HCEC 1CT (cell line): Measurements from ENCODE around the gene TMEM263.
"Not testable (repeated sequence)": the region's sequence is repeated elsewhere in the genome, so short reads cannot be mapped to it uniquely, and the experiment has no call there.

Experiments used
- DNase-seq: peaks from one replicate; pipeline ENCODE4 v3.0.0-alpha.2; 2017

Gene TMEM263

DNA sequence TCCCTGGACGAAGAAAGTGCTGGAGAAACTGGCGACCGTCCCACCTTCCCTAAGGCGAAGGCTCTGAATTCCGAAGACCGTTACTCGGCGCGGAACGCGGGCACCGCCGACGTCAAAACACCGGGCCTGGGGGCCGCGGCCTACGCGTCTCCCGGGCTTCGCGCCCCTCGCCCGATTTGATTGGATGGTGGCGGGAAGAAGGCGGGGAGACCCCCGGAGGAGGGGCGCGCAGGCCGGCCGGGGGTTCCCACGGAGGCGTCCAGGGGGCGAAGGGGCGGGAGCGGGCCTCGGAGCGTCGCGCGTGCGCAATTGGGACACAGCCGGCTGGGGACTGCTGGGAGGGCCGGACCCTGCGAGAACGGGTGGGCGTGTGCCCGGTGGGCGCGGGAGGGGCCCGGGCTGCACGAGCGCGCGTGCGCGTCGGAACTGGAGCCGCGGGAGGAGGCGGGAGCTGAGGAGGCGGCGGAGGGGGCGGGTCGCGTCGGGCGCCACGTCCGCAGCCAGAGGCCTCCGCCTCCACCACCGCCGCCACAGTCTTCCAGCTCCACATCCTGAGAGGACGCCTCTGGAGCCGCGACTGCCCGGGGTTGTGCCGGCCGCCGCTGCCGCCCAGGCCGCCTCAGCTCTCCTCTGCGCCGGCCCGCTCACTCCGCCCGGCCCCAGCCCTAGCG, at the start of gene TMEM263:
Gene TMEM263, plus strand, starts transcription at position 531 of the 671 bp plus-strand sequence. CDS start 11,210 bp downstream, outside the sequence.
- peak; percentile 95 for DNase-seq

GRCh38 chr12:106906715-106907114, 49.0 kb upstream of the TMEM263 start:
- no peak for DNase-seq

GRCh38 chr12:106907411-106907810, 48.3 kb upstream of the TMEM263 start:
- DNase-seq: no peak

DNA sequence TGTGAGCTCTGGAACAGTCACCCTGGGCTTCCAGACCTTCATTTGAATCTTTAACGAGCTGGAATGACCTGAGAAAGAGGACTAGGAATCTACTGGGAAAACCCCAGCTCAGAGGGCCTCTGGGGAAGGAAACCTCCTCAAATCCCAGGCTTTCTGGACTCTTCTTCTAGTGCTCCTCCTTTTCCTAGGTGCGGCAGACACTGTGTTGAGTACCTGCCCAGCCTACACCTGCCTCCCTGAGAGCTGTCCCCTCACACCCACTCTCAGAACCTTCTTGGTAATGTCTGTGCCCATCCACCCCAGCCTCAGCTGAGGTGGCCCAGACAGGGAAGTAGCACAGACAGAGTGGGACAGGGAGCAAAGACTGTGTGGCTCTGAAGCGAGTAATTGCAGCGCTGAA, 47.9 kb upstream of the TMEM263 start:
- DNase-seq: no peak

DNA sequence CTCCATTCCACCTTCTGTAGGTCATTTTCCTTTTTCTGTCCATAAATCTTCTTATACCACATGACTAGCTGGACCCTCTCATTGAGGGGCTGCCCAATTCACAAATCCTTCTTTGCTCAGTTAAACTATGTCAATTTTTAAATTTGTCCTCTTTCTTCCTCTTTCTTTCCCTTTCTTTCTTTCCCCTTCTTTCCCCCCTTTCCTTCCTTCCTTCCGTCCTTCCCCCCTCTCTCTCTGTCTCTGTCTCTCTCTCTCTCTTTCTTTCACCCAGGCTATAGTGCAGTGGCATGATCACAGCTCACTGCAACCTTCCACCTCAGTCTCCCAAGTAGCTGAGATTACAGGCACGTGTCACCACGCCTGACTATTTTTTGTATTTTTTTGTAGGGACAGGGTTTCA, 47.1 kb upstream of the TMEM263 start:
- DNase-seq: no peak

DNA sequence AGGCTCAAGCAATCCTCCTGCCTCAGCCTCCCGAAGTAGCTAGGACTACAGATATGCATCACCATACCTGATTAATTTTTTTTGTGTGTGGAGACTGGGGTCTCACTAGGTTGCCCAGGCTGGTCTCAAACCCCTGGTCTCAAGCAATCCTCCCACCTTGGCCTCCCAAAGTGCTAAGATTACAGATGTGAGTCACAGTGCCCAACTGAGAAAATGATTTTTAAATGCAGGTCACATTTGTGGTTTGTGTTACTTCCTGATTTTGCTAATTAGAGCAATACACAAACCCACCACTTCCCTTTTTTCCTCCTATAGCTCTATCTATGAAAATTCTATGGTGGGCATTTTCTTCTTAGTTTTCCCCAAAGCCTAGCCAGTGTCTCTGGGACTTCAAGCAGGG, 45.5 kb upstream of the TMEM263 start:
- no peak for DNase-seq

DNA sequence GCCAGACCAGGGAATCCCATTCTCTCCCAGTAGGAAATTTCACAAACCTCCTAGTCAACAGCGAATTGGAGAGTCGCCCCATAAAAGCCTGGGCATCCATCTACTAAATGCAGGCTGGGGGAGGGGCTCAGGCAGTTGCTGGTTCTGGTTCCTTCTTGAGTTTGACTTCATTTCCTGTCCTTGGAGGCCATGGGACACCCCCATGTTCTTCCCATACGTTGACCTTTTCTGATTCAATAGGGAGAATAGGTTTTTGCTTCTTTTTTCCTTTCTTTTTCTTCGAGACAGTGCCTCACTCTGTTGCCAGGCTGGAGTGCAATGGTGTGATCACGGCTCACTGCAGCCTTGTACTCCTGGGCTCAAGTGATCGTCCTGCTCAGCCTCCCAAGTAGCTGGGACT, 44.1 kb upstream of the TMEM263 start:
- no peak for DNase-seq

DNA sequence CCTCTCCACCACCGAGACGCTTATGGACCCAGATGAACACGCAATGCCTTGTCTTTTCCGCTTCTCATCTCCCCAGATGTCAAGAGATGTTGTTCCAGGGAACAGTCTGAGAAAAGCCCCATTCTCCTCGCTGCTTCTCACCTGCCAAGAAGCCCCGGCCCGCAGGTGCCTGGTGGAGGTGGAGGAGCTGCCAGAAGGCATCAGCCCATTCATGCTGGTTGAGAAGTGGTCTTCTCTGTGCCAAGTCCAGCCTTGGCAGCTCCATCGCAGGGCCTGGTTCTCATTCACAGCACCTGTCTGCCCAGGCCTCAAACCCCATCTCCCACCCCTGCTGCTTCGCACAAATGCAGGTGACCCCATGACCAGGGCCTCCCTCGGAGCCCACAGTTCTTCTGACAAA, 42.3 kb upstream of the TMEM263 start:
- no peak for DNase-seq

GRCh38 chr12:106914796-106915634, 40.7 kb upstream of the TMEM263 start:
- no peak for DNase-seq

DNA sequence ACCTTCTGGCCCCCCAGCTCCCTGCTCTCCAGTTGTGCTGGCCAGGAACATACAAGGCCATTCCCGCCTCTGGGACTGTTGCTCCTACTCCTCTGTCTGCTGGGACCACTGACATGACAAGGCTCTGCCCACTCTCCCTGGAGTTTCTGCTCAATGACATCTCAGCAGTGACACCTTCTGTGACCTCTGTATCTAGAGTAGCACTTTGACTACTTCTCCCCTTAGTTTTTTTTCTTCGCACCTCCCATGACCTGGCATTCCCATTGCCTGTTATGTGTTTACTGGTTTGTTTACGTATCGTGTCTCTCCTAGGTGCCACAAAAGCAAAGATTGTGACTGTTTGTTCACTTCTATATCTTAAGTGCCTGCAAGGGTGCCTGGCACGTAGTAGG, 40.1 kb upstream of the TMEM263 start:
- DNase-seq: no peak

- DNase-seq: no peak
These were observed 38.2 kb upstream of the TMEM263 start for GRCh38 chr12:106917503-106917902.

DNA sequence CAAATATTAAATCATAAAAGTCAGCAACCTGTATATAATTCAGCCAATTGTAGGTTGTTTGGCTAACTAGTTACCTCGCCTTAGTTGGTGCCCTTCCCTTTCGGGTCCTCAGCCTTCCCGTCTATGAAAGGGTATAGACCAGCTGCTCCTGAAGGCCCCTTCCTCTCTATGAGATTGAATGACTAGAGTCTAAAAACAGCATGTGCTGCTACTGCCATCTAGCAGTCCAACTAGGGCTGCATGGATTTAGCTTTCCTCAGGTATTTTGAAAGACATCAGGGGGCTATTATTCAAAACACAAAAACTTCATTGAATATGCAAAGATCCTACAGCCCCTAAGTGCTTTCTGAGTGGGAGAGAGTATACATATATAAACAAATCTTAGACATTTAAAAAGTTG, 37.0 kb upstream of the TMEM263 start:
- DNase-seq: no peak

GRCh38 chr12:106919910-106920544, 35.7 kb upstream of the TMEM263 start:
- DNase-seq: peak; percentile 48

DNA sequence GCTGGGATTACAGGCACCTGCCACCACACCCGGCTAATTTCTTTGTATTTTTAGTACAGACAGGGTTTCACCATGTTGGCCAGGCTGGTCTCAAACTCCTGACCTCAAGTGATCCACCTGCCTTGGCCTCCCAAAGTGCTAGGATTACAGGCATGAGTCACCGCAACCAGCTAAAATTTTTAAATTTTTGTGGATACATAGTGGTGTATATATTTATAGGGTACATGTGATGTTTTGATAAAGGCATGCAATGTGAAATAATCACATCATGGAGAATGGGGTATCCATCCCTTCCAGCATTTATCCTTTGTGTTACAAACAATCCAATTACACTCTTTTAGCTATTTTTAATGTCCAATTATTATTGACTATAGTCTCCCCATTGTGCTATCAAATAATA, 33.7 kb upstream of the TMEM263 start:
- not testable (repeated sequence) for DNase-seq

- DNase-seq: not testable (repeated sequence)
These were observed 32.1 kb upstream of the TMEM263 start for GRCh38 chr12:106923594-106923993.

GRCh38 chr12:106924268-106924861, 31.3 kb upstream of the TMEM263 start:
- DNase-seq: peak; percentile 2

GRCh38 chr12:106926657-106927056, 29.1 kb upstream of the TMEM263 start:
- no peak for DNase-seq

DNA sequence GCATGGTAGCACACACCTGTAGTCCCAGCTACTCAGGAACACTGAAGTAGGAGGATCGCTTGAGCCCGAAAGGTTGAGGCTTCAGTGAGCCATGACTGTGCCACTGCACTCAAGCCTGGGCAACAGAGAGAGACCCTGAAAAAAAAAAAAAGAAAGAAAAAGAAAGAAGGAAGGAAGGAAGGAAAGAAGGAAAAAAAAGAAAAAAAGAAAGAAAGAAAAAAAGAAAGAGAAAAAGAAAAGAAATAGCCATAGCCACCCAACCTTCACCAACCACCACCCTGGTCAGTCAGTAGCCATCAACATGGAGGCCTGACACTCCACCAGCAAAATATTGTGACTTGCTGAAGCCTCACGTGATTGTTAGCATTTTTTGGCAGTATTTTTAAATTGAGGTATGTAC, 21.4 kb upstream of the TMEM263 start:
- DNase-seq: no peak

DNA sequence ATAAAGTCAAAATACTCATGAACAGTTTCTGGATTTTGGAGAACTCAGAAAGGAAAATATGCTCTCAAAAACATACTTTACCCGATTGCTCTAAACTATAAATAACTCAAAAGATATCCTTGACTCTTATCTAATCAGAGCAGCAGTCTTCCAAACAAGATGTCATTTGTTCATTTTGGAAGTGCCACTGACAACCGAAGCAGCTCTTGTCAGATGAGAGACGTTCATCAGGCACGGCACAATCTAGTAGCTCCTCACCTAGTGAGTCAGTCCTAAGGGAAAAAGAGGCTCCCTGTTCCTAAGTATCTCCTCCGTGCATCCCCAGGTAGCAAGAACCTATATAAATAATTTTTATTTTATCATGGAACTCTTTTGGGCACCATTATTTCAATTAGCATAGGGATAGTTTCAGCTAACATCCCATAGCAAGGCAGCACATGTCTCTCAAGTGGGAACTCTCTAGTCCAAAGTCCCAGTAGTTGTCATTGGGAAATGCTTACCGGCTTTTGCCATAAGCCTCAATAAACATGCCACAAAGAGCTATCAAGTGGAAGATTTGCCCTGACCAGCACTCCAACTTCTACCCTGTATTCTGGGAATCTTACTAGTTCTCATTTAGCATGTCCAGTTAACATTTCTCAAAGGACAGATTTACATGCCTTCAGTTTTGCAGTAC, 14.1 kb upstream of the TMEM263 start:
- DNase-seq: no peak

DNA sequence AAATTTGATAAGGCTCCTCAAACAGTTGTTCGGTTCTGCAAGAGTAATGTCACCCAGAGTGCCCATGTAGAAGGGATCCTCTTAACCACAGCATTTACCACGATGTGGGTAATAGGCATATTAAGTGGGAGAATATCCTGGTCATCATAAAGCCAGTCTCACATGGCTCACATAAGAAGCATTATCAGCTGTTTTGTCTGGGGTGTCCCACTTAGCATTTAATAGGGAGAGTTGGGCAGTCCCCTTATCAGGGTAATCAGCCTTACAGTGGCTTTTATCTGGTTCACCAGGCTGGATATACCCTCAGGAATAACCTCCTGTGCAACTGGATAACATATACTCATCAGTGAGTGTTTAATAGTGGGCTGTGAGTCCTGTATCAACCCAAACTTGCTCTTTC, 12.9 kb upstream of the TMEM263 start:
- no peak for DNase-seq

GRCh38 chr12:106945261-106945851, 10.4 kb upstream of the TMEM263 start:
- no peak for DNase-seq

- DNase-seq: no peak
These were observed 8.2 kb upstream of the TMEM263 start for GRCh38 chr12:106947461-106947860.

GRCh38 chr12:106950591-106950990, 5.1 kb upstream of the TMEM263 start:
- no peak for DNase-seq
